H1 (cell line): ENCODE data around the gene WNK2. TPM values are rescaled to one million over a fixed set of nuclear protein-coding genes. Genes with fewer than 3 reads are reported as not detected.

ENCODE experiments used
- CTCF ChIA-PET: fragments of 300-600 bp; sonication (Branson Sonifier 250); formaldehyde crosslinking; loops from one replicate; lab custom pipeline; 2021; ENCODE audit not compliant: partially characterized antibody; lab: Charles Lee
- POLR2A ChIA-PET: fragments of 300-600 bp; sonication (Branson Sonifier 250); formaldehyde crosslinking; loops from one replicate; lab custom pipeline; 2021; ENCODE audit warnings: inconsistent platforms; ENCODE audit not compliant: partially characterized antibody; lab: Charles Lee
- DNase-seq, 2 experiments: peaks; one replicate each; pipeline versions ENCODE4 v3.0.0 to v3.0.0-alpha.2; 2010 to 2022; ENCODE audit warnings: low spot score in 2 of 2, low read depth in 1 of 2, mixed read lengths in 1 of 2
- FAIRE-seq: peaks from 2 replicates; lab custom pipeline; 2011; peaks lifted over from hg19 to GRCh38; lab: Jason Lieb, UNC
- H2AFZ ChIP-seq: 2 replicates; pipeline ENCODE4 v1.8.1; 2012; ENCODE audit warnings: low read length, inconsistent platforms
- H2AK5ac ChIP-seq: 2 replicates; pipeline ENCODE4 v1.6.1; 2013; ENCODE audit warnings: low read depth, low read length
- H2BK120ac ChIP-seq: replicated peaks from 2 replicates; pipeline ENCODE3; 2013; ENCODE audit warnings: low read depth, low read length, inconsistent platforms
- H2BK12ac ChIP-seq: 2 replicates; pipeline ENCODE4 v1.6.1; 2013; ENCODE audit warnings: low read depth, low read length
- H2BK15ac ChIP-seq: 2 replicates; pipeline ENCODE4 v1.6.1; 2013; ENCODE audit warnings: low read length
- H2BK20ac ChIP-seq: 2 replicates; pipeline ENCODE4 v1.6.1; 2013; ENCODE audit warnings: low read length
- H2BK5ac ChIP-seq: 2 replicates; pipeline ENCODE4 v1.6.1; 2013; ENCODE audit warnings: low read depth, low read length
- H3K14ac ChIP-seq: 2 replicates; pipeline ENCODE4 v1.6.1; 2013; ENCODE audit warnings: inconsistent platforms; ENCODE audit not compliant: insufficient read length
- H3K18ac ChIP-seq: 2 replicates; pipeline ENCODE4 v1.6.1; 2013; ENCODE audit warnings: low read length; ENCODE audit errors: extremely low read depth
- H3K23ac ChIP-seq: 2 replicates; pipeline ENCODE4 v1.6.1; 2013; ENCODE audit warnings: inconsistent platforms; ENCODE audit not compliant: insufficient read length
- H3K23me2 ChIP-seq: 2 replicates; pipeline ENCODE4 v1.6.1; 2013; ENCODE audit warnings: low read depth, low read length
- H3K27ac ChIP-seq: 2 replicates; pipeline ENCODE4 v1.6.1; 2011; ENCODE audit warnings: low read depth, low read length, inconsistent platforms
- H3K27me3 ChIP-seq, 4 experiments: replicated peaks in 1 of 4; 1 replicate in 1 of 4; 2 replicates in 3 of 4; pipeline versions ENCODE4 v1.6.1 to v1.8.1; 2011 to 2013; ENCODE audit warnings: low read length in 3 of 4, mild to moderate bottlenecking in 3 of 4, inconsistent platforms in 2 of 4, mixed read lengths in 2 of 4, moderate library complexity in 1 of 4; ENCODE audit not compliant: control insufficient read depth in 3 of 4, insufficient read depth in 3 of 4; ENCODE audit errors: extremely low read depth in 1 of 4
- H3K36me3 ChIP-seq, 4 experiments: 2 replicates each; pipeline versions ENCODE4 v1.6.1 to v1.8.1; 2011 to 2013; ENCODE audit warnings: mild to moderate bottlenecking in 4 of 4, low read length in 3 of 4, moderate library complexity in 2 of 4, control low read depth in 1 of 4, inconsistent platforms in 1 of 4; ENCODE audit not compliant: insufficient read depth in 4 of 4, control insufficient read depth in 2 of 4
- H3K4ac ChIP-seq: replicated peaks from 2 replicates; pipeline ENCODE3; 2013; ENCODE audit warnings: low read length, low read depth, mixed read lengths, inconsistent platforms; ENCODE audit not compliant: insufficient read length
- H3K4me1 ChIP-seq, 4 experiments: replicated peaks in 1 of 4; 1 replicate in 1 of 4; 2 replicates in 3 of 4; pipeline versions ENCODE4 v1.6.1 to v1.8.1; 2011 to 2013; ENCODE audit warnings: low read length in 3 of 4, inconsistent platforms in 2 of 4, mixed read lengths in 1 of 4; ENCODE audit not compliant: insufficient read depth in 4 of 4, control insufficient read depth in 3 of 4
- H3K4me2 ChIP-seq, 2 experiments: 2 replicates each; pipeline versions ENCODE4 v1.6.1 to v1.8.1; 2011 to 2013; ENCODE audit warnings: low read depth in 2 of 2, low read length in 2 of 2, control low read depth in 1 of 2, inconsistent platforms in 1 of 2, mild to moderate bottlenecking in 1 of 2; ENCODE audit not compliant: insufficient read depth in 1 of 2
- H3K4me3 ChIP-seq, 4 experiments: fragments of 200-600, 300-600 bp in 1 of 4; sonication (generic), shearing (Covaris generic), sonication (Bioruptor Twin) in 1 of 4; 2 replicates each; pipeline versions ENCODE4 v1.5.1 to v1.8.1; 2011 to 2016; ENCODE audit warnings: low read length in 4 of 4, low read depth in 3 of 4, control low read depth in 2 of 4, inconsistent platforms in 2 of 4, mild to moderate bottlenecking in 2 of 4, mixed read lengths in 1 of 4, moderate library complexity in 1 of 4; ENCODE audit not compliant: insufficient read depth in 2 of 4; ENCODE audit errors: extremely low read depth in 1 of 4
- H3K56ac ChIP-seq: replicated peaks from 2 replicates; pipeline ENCODE3; 2013; ENCODE audit warnings: low read depth, mild to moderate bottlenecking, mixed read lengths, low read length, inconsistent platforms; ENCODE audit not compliant: insufficient read length
- H3K79me1 ChIP-seq: 2 replicates; pipeline ENCODE4 v1.6.1; 2013; ENCODE audit warnings: low read depth, low read length, control low read depth
- H3K79me2 ChIP-seq, 2 experiments: 2 replicates each; pipeline versions ENCODE4 v1.6.1 to v1.8.1; 2012 to 2013; ENCODE audit warnings: low read length in 2 of 2, mild to moderate bottlenecking in 2 of 2, inconsistent platforms in 1 of 2; ENCODE audit not compliant: insufficient read depth in 2 of 2, control insufficient read depth in 1 of 2
- H3K9ac ChIP-seq, 4 experiments: replicated peaks in 1 of 4; 1 replicate in 1 of 4; 2 replicates in 3 of 4; pipeline versions ENCODE4 v1.6.1 to v1.8.1; 2011 to 2013; ENCODE audit warnings: low read depth in 3 of 4, low read length in 3 of 4, control low read depth in 2 of 4, mild to moderate bottlenecking in 2 of 4, moderate library complexity in 2 of 4, inconsistent platforms in 1 of 4; ENCODE audit errors: extremely low read depth in 1 of 4
- H3K9me3 ChIP-seq, 2 experiments: 2 replicates each; pipeline versions ENCODE4 v1.6.1 to v1.8.1; 2012 to 2013; ENCODE audit warnings: mild to moderate bottlenecking in 2 of 2, moderate library complexity in 2 of 2, control low read depth in 1 of 2, inconsistent platforms in 1 of 2, low read depth in 1 of 2, low read length in 1 of 2, mixed read lengths in 1 of 2; ENCODE audit not compliant: insufficient read depth in 2 of 2
- H4K20me1 ChIP-seq, 2 experiments: replicated peaks in 1 of 2; 2 replicates each; pipeline versions ENCODE3 to v1.8.1; 2011 to 2013; ENCODE audit warnings: inconsistent platforms in 2 of 2, low read length in 2 of 2, mild to moderate bottlenecking in 1 of 2; ENCODE audit not compliant: insufficient read depth in 2 of 2, control insufficient read depth in 1 of 2
- H4K5ac ChIP-seq: 2 replicates; pipeline ENCODE4 v1.6.1; 2013; ENCODE audit warnings: low read length, low read depth, mixed read lengths, inconsistent platforms; ENCODE audit not compliant: insufficient read length
- H4K8ac ChIP-seq: 2 replicates; pipeline ENCODE4 v1.8.0; 2013; ENCODE audit warnings: mild to moderate bottlenecking, moderate library complexity, low read length, inconsistent platforms; ENCODE audit not compliant: insufficient read depth; ENCODE audit errors: extremely low read depth
- H4K91ac ChIP-seq: replicated peaks from 2 replicates; pipeline ENCODE3; 2013; ENCODE audit warnings: low read length, mixed read lengths, inconsistent platforms; ENCODE audit not compliant: insufficient read length
- BCL11A ChIP-seq, 2 experiments: IDR thresholded peaks; one replicate each; pipeline ENCODE4 v1.6.1; 2011; ENCODE audit warnings: low read depth in 2 of 2, low read length in 2 of 2, mild to moderate bottlenecking in 2 of 2
- CHD1 ChIP-seq: IDR thresholded peaks from 2 replicates; pipeline ENCODE4 v1.6.1; 2012; ENCODE audit warnings: low read depth, low read length, improper control_type of control experiment
- EP300 ChIP-seq, 2 experiments: IDR thresholded peaks; 1 replicate in 1 of 2; 2 replicates in 1 of 2; pipeline ENCODE4 v1.6.1; 2011 to 2012; ENCODE audit warnings: low read depth in 2 of 2, low read length in 2 of 2, mild to moderate bottlenecking in 2 of 2, borderline replicate concordance in 1 of 2, inconsistent platforms in 1 of 2, moderate library complexity in 1 of 2
- MAFK ChIP-seq: IDR thresholded peaks from 2 replicates; pipeline ENCODE4 v1.6.1; 2012; ENCODE audit warnings: low read depth, mild to moderate bottlenecking, improper control_type of control experiment, low read length
- NANOG ChIP-seq: IDR thresholded peaks from 2 replicates; pipeline ENCODE4 v1.6.1; 2011; ENCODE audit warnings: low read length, low read depth, mild to moderate bottlenecking, inconsistent platforms; ENCODE audit not compliant: insufficient read depth, poor library complexity, severe bottlenecking
- RAD21 ChIP-seq, 2 experiments: IDR thresholded peaks in 1 of 2; conservative IDR thresholded peaks in 1 of 2; 2 replicates each; pipeline ENCODE4 v1.6.1; 2011; ENCODE audit warnings: low read depth in 2 of 2, low read length in 2 of 2, improper control_type of control experiment in 1 of 2, inconsistent platforms in 1 of 2, mild to moderate bottlenecking in 1 of 2, moderate library complexity in 1 of 2
- RBBP5 ChIP-seq: IDR thresholded peaks from 2 replicates; pipeline ENCODE4 v1.7.1; 2012; ENCODE audit warnings: low read depth, mild to moderate bottlenecking, inconsistent platforms, low read length, moderate library complexity, borderline replicate concordance
- SIRT6 ChIP-seq: IDR thresholded peaks from one replicate; pipeline ENCODE4 v1.7.1; 2012; ENCODE audit warnings: low read length, inconsistent platforms
- SUZ12 ChIP-seq: fragments of 200-600 bp; sonication (generic); IDR thresholded peaks from 2 replicates; pipeline ENCODE4 v1.6.1; 2012; ENCODE audit warnings: mild to moderate bottlenecking, inconsistent platforms, low read length, moderate library complexity, mixed read lengths
- TBP ChIP-seq: IDR thresholded peaks from 2 replicates; pipeline ENCODE4 v1.6.1; 2011; ENCODE audit warnings: low read depth, low read length, improper control_type of control experiment
- WGBS, 2 experiments: shearing (Covaris generic) in 1 of 2; methylation state at CpG; one replicate each; pipeline versions ENCODE4 v1.1.6 to v1.1.7; 2013 to 2015; ENCODE audit warnings: low lambda C conversion rate in 2 of 2, mixed read lengths in 2 of 2, inconsistent platforms in 1 of 2, low coverage in 1 of 2, missing lambda C conversion rate in 1 of 2; ENCODE audit not compliant: insufficient replicate concordance in 2 of 2, insufficient coverage in 1 of 2, insufficient read length in 1 of 2; ENCODE audit errors: extremely low coverage in 1 of 2, missing lambda C conversion rate in 1 of 2; 5-methylcytosine and 5-hydroxymethylcytosine counted together
- polyA plus RNA-seq, 7 experiments: library from polyadenylated mRNA; depleted of rRNA in 3 of 7; stranded (reverse) in 5 of 7; unstranded in 2 of 7; fragments of >200 nt in 5 of 7; fragments of 200-250 nt in 2 of 7; gene quantifications; 1 replicate in 5 of 7; 2 replicates in 1 of 7; 4 replicates in 1 of 7; pipeline versions ENCODE4 v1.2.1 to v1.2.3, GENCODE V29; 2011 to 2013; ENCODE audit warnings: missing spikeins in 2 of 7, mixed read lengths in 2 of 7
- total RNA-seq: library from RNA; stranded (reverse); fragmentation: NEBNext Ultra II Directional; extraction: Animal tissue kit (Norgen Biotek cat#: 25700); gene quantifications from 2 replicates; pipeline ENCODE4 v1.2.1, GENCODE V29; 2021

The WNK2 gene
- total and polyA plus RNA-seq, 2 of the 8 experiments (the other 6 are each of a cell fraction or from before 2014, with no cell fraction given), result 12.0 to 87.2 TPM

DNA sequence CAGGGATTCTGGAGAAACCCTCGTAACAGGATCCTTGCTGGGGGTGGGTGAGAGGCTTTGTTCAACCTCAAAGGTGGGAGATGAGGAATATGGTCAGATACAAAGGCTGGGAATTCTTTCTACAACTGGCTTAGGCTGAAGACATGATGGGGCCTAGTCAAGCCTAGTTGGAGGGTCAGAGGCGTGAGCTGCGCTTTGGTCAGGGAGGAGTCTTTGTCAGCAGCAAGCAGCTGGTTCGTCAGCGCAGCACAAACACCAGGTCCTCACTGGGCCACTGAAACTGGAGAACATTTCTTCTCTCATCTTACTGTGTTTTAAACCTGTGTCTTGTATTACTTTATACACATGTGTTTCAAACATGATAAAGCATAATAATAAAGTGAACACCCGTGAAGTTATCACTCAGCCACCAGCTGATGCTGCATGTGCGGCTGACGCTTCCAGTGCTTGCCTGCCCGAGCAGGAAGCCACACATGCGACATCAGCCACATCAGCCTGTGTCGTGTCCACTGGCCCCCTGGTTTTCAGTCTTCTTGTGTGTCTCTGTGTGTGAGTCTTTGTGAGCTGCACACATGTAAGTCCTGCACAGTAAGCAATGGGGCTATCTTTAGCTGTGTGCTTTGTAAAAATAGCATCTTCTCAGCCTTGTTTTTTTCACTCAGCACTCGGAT is 81.5 kb downstream of the WNK2 start:
- Histone ChIP-seq H2AK5ac (no peak overlapping the region), H2BK15ac (no peak overlapping the region), H3K14ac (no peak overlapping the region), H3K27ac (no peak overlapping the region), H3K4me3 (no peak overlapping the region), H2BK12ac (no peak overlapping the region), H3K4me2 (no peak overlapping the region), H3K23ac (no peak overlapping the region), H2AFZ (no peak overlapping the region), H4K20me1 (peaks cover 2 to 4% of the 10 kb centered on the region in 2 experiments), H3K4ac (no peak overlapping the region), H2BK20ac (no peak overlapping the region), H3K23me2 (no peaks in the 10 kb centered on the region), H3K18ac (no peak overlapping the region), H4K91ac (no peak overlapping the region), H3K79me2 (no peaks in the 10 kb centered on the region), H3K36me3 (peaks cover 2 to 25% (median 10%) of the 10 kb centered on the region in 4 experiments; a peak in 6 of 8 replicates), H3K56ac (no peak overlapping the region), H2BK120ac (no peak overlapping the region), H4K8ac (no peak overlapping the region), H3K4me1 (no peaks in the 10 kb centered on the region), H3K9ac (no peak overlapping the region), H3K79me1 (no peaks in the 10 kb centered on the region; the same call in 1 of the 2 replicates), H2BK5ac (no peak overlapping the region), H4K5ac (no peak overlapping the region), H3K9me3 (no peaks in the 10 kb centered on the region), H3K27me3 (no peaks in the 10 kb centered on the region)
- CTCF ChIA-PET, result interaction anchor here (0.6 to 1.9 kb wide), 3 partner anchors 13 to 104 kb away, joined by 3 to 9 read pairs (median 3); no protein-coding TSS in a partner anchor
- WGBS, 2 experiments, result 95% methylated on average over 12 of the region's 12 CpGs; no CpG with 5 or more reads in 1 of the 2 experiments
- POLR2A ChIA-PET, result no interaction called here
- FAIRE-seq, result no peak
- DNase-seq, result no peak
- TF ChIP-seq MAFK (no peak), RBBP5 (no peak), RAD21 (IDR thresholded peaks at IDR 0.05 in 1 of 2, conservative IDR thresholded peaks at IDR 0.05 in 1 of 2; ENCODE audit: low read depth in 2 of 2, low read length in 2 of 2) (no peak), CHD1 (no peak), BCL11A (IDR thresholded peaks at IDR 0.05; ENCODE audit: low read depth in 2 of 2, low read length in 2 of 2) (no peak), SUZ12 (no peak), NANOG (no peak), TBP (no peak), SIRT6 (no peak), EP300 (IDR thresholded peaks at IDR 0.05; ENCODE audit: borderline replicate concordance in 1 of 2, low read depth in 2 of 2, low read length in 2 of 2) (no peak)
